Caki2 (cell line): ENCODE measurements around the gene FRMD1. TPM values are rescaled to one million over a fixed set of nuclear protein-coding genes. Genes with fewer than 3 reads are reported as not detected.

Experiments used
- DNase-seq: peaks from one replicate; pipeline ENCODE4 v3.0.0-alpha.2; 2015; ENCODE audit warnings: low read depth
- in situ Hi-C: cut with HindIII; loops from 2 replicates; pipeline ENCODE4 v1.10.0; 2016; ENCODE audit warnings: low sequenced_read_pairs, low pct_unique_long_range_greater_than_20kb, mixed read lengths
- total RNA-seq: library from RNA; depleted of rRNA; stranded (reverse); fragments of >200 nt; shearing (Covaris generic); gene quantifications from 2 replicates; pipeline ENCODE4 v1.2.3, GENCODE V29; 2014; ENCODE audit warnings: low replicate concordance

Gene FRMD1
- total RNA-seq, 1 experiment from 2014 or later, result not detected

DNA sequence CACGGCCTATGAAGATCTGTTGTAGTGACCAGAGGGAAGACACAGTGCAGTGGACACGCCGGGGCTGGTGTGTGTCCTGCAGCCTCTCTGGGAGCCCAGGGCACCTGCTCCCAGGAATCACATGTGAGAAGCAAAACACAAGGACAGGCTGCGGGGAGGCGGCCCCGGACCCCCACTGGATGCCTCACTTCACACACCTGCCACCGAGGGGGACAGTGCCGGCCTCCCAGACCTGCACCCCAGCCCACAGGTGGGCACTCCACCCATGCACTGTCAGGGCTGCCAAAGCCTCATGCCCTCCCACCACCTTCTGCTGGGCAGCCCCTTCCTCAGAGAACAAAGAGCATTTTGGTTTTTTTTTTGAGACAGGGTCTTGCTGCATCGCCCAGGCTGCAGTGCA, 27.4 kb downstream of the FRMD1 start:
- in situ Hi-C loops, result no loop called here
- DNase-seq, result no peak

- DNase-seq, result no peak
These were observed 28.0 kb downstream of the FRMD1 start for GRCh38 chr6:168050881-168051586.

GRCh38 chr6:168050225-168050880, 28.7 kb downstream of the FRMD1 start:
- no peak for DNase-seq
- in situ Hi-C loops, result no loop called here

More at GRCh38 chr6:168050881-168051586, 28.0 kb downstream of the FRMD1 start:
- in situ Hi-C loops, result no loop called here

DNA sequence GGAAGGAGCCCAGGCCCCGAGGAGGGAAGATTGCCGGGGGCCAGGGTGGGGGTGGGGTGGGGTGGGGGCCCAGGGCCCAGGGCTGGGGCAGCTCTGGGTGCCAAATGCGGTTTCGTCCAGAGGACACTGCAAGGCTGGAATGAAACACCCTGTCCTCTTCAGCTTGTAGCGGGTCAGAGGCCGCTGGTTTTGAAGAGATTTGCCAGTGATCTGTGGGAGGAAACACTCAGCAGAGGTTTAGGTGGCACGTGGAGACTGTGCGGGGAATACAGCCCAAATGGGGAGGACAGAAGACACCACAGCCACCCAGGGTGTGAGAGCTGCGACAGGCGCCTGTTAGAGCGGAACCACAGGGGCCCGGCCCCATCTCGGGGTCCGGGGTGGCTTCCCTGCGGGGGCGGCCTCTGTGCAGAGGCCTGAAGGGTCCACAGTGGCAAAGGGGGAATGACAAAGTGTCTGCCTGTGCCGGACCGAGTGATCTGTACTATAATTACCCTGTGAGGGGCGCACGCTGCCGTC, 29.2 kb downstream of the FRMD1 start:
- in situ Hi-C loops, result no loop called here
- no peak for DNase-seq

DNA sequence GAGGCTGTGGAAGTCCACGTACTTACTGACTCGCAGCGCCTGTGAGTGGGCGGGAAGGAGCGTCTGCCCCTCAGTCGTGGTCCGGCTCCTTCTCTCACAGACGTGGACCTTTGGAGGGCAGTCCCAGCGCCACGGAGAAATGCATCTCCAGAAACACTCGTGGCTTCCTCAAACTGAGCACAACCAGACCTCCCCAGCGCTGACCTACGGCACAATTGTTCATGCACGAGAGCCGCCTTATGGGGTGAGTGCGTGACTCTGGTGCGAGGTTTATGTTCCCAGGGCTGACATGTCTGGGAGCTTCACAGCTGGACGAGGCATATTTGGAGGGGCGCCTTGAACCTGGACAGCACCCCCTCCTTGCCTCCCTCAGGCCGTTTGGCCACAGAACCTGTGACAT, 29.7 kb downstream of the FRMD1 start:
- DNase-seq, result no peak
- in situ Hi-C loops, result no loop called here

DNA sequence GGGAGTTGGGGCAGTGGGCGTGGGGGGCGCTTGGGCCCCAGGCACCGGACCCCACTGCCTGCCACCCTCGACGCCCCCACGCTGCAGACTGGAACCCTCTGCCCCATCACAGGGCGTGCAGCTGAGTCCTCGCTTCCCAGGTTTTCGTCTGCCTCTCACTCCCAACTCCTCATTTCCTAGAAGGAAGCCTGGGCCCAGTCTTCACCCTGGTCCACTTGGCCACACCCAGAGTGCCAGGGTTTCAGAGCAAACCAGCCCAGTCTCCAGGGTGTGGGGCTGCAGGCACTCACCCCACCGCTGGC, 30.3 kb downstream of the FRMD1 start:
- DNase-seq, result no peak
- in situ Hi-C loops, result no loop called here

DNA sequence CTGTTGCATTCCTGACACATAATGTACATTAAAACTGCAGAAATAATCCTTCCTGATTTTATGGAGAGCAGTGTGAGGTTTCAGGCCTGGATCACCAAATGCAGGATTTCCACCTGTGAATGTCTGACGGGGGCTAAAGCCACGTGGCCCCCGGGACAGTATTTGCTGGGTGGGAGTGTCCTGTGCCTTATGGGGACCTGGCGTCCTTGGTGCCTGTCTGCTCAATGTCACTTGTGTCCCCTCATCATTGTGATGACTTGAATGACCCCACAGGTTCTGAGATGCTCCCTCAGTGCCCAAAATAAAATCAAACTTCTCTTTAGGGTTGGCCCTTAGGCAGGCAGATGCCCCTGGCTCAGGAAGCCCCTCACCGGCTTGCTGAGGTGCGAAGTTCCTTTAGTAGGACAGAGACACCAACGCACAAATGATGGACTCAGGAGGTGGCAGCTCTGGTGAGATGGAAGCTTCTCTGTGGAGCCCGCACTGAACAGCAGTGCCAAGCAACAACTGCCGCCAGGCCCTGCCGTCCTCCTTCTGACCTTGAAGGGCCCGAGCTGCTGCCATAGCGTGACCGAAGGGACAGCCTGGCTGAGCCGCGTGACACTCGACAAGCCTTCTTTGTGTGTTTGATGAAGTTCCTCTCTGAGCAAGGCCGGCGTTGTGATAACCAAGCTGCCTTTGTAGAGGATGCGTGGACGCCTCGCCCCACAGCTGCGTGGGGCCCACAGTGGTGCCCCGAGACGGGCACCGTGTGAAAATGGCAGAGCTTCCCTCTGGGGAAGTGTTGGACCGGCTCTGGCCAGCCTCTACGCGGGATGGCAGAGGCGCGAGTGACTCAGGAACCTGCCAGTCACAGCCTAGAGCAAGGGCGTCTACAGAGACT, 30.9 kb downstream of the FRMD1 start:
- DNase-seq, result no peak
- in situ Hi-C loops, result no loop called here

GRCh38 chr6:168046696-168047095, 32.3 kb downstream of the FRMD1 start:
- DNase-seq, result no peak
- in situ Hi-C loops, result no loop called here

DNA sequence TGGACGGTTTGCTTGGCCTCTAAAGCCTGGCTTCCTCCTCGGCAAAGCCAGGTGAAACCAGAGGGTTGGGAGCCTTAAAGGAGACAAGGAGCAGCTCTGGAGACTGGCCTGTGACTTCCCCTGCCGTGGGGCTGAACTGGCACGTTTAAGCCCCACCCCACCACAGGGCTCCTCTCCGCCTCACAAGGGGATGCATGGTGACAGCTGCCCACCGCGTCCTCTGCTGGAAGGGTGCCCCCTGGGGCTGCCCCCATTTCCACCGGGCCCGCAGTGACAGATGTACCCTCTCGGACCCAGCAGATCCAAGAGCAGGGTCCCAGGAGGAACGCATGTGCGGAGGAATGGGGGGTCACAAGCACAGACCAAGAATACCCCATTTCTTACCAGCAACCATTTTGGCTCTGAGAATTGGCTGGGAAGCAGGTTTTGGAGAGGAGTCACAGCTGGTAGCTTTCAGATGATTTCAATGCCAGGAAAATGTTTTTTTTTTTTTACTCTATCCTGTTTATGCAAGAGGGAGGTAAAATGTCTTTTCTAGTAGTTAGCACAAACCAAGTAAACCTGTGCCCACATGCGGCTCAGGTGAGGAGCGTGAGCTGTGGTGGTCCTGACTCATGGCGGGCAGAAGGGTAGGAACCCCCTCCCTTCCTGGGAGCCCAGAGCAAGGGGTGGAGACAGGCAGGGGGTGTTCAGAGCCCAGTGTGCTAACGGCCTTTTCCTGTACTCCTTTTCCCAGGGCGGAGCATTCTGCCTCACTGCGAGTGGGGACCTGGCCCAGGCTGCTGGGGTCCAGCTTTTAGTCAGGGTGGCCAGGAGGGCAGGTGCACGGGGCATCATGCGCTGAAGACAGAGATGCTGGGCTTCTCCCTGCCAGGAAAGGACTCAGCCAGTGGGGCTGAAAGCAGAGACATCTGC, 33.0 kb downstream of the FRMD1 start:
- in situ Hi-C loops, result no loop called here

DNA sequence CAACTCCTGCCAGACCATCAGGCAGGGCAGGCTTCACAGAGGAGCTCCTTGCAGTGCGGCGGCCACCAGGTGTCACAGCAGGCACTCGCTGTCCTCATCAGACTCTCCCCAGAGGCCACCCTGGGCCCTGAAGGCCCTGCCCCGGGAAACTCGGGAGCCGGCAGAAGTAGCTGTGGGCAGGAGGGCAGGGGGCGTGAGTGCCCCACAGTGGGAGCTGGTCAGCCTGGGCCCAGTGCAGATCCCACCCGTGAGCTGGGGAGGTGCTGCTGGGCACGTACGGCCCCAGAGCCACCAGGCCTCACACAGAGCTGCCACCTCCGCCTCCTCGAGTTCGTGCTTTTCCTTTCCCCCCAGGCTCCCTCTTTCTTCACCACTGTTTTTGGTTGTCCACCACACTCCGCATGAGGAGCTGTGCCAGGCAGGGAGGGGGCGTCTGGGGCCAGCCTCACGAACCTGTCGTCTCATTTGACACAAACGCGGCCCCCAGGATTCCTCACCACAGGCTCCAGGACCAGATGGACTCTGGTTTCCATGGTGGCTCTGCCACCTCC, 33.8 kb downstream of the FRMD1 start:
- in situ Hi-C loops, result no loop called here
- no peak for DNase-seq

More for the DNA sequence above, 33.0 kb downstream of the FRMD1 start:
- DNase-seq, result no peak

DNA sequence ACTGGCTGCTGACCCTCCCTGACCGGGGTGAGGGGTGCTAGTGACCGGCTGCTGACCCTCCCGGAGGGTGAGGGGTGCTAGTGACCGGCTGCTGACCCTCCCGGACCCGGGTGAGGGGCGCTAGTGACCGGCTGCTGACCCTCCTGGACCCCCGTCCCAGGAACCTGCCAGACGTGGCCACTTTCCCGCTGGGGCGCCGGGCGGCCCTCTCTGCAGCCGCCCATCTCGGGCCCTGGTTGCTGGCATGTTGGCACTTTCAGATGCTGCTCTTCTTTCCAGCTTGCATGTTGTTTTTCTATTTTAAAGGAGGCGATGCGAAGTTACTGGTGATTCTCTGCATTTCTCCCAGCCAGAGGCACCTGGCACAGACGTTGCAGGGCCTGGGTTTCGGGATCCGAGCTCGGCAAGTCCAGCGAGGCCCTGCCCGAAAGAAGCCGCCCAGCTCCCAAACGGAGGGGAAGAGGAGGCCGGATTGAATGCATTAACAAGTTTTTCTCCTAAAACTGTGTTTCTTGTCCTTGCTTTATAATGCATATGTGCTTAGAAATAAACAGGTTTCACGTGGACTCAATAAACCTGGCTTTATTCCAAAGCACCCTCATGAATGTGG, 34.4 kb downstream of the FRMD1 start:
- in situ Hi-C loops, result no loop called here
- DNase-seq, result no peak

GRCh38 chr6:168043848-168044415, 35.1 kb downstream of the FRMD1 start:
- in situ Hi-C loops, result no loop called here
- DNase-seq, result no peak

- DNase-seq, result no peak
- in situ Hi-C loops, result no loop called here
These were observed 35.7 kb downstream of the FRMD1 start for GRCh38 chr6:168043193-168043847.

GRCh38 chr6:168042426-168043192, 36.4 kb downstream of the FRMD1 start:
- DNase-seq, result no peak
- in situ Hi-C loops, result no loop called here

DNA sequence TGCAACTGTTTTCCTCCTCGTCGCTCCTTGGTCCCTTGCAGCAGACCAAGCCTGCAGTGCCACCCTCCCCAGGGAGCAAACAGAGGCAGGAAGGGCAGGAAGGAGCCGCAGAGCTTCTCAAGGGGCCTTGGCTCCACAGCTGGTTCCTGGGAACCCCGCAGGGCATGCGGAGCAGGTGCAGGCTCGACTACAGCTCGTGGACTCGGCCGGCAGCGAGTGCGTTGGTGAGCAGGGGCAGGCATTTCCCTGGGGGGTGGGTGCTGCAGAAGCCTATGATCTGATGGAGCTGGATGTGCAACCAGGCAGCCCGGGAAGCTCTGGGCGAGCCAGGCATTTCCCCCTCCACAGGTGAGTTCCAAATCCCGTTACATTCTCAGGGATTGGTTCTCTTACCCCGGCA, 37.1 kb downstream of the FRMD1 start:
- in situ Hi-C loops, result no loop called here
- no peak for DNase-seq

- DNase-seq, result no peak
- in situ Hi-C loops, result no loop called here
These were observed 38.0 kb downstream of the FRMD1 start for GRCh38 chr6:168040856-168041496.
